ENCODE data around the gene CREM.
"Not testable (repeated sequence)": the region's sequence is repeated elsewhere in the genome, so short reads cannot be mapped to it uniquely, and the experiment has no call there.

Gene CREM

GRCh38 chr10:35126530-35127288, at the start of gene CREM:
TSS of gene CREM (plus strand) at chr10:35126846. CDS start at chr10:35137836, 10,990 bp downstream.
- DNase-seq (ENCODE audit: low read depth), result peak; percentile 99

- DNase-seq (ENCODE audit: low read depth), result no peak
Measured at GRCh38 chr10:35079265-35079664, 47.4 kb upstream of the CREM start.

DNA sequence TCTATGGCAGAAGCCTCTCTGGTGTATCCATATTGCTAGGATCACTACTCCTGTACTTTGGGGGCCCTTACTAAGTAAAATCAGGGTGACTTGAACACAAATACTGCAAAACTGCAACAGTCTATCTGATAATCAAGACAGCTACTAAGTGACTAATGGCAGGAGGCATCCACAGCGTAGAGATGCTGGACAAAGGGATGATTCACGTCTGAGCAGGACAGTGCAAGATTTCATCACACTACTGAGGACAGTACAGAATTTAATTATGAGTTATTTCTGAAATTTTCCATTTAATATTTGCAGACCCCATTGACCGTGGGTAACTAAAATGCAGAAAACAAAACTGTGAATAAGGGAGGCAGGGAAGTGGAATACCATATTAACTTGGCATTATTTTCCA, 46.9 kb upstream of the CREM start:
- no peak for DNase-seq (ENCODE audit: low read depth)

- not testable (repeated sequence) for DNase-seq (ENCODE audit: low read depth)
Measured at GRCh38 chr10:35080261-35080660, 46.4 kb upstream of the CREM start.

GRCh38 chr10:35083242-35083641, 43.4 kb upstream of the CREM start:
- no peak for DNase-seq (ENCODE audit: low read depth)

- no peak for DNase-seq (ENCODE audit: low read depth)
Measured at GRCh38 chr10:35089611-35090161, 37.0 kb upstream of the CREM start.

- peak; percentile 88 for DNase-seq (ENCODE audit: low read depth)
Measured at GRCh38 chr10:35090162-35090954, 36.3 kb upstream of the CREM start, which contains the start of gene CUL2. TSS of gene CUL2 (minus strand) at chr10:35090341. CDS start at chr10:35071317, 19,024 bp downstream.

DNA sequence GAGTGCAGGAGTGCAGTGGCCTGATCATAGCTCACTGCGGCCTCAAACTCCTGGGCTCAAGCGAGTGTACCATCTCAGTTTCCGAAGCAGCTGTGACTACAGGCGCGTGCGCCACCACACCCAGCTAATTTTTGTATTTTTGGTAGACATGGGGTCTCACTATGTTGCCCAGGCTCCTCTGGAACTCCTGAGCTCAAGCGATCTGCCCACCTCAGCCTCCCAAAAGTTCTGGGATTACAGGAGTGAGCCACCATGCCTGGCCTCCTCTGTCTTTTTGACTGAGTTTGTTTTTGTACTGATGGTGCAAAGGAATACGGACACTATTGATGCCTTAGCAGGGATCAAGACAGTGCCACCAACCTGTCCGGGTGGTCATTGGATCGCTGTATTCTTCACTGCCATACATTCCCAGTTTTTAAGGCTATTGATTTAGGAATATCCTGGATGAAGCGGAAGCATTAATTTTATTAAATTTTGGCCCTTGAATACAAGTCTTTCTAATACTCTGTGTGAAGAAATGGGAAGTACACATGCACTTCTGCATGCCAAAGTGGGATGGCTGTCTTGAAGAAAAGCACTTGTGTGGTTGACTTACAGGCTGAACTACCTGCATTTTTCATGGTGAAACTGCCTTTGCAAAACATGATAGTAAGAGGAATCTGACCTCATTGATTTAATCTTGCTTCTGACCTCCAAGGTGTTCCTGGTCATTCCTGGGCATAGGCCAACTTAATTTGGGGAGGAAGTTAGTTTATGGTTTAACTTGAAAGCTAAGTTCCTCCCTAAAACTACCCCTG, 34.5 kb upstream of the CREM start:
- no peak for DNase-seq (ENCODE audit: low read depth)

GRCh38 chr10:35092851-35093250, 33.8 kb upstream of the CREM start:
- no peak for DNase-seq (ENCODE audit: low read depth)

GRCh38 chr10:35096312-35096711, 30.3 kb upstream of the CREM start:
- DNase-seq (ENCODE audit: low read depth), result no peak

GRCh38 chr10:35097510-35097909, 29.1 kb upstream of the CREM start:
- DNase-seq (ENCODE audit: low read depth), result no peak

- no peak for DNase-seq (ENCODE audit: low read depth)
Measured at GRCh38 chr10:35103882-35104281, 22.8 kb upstream of the CREM start.

DNA sequence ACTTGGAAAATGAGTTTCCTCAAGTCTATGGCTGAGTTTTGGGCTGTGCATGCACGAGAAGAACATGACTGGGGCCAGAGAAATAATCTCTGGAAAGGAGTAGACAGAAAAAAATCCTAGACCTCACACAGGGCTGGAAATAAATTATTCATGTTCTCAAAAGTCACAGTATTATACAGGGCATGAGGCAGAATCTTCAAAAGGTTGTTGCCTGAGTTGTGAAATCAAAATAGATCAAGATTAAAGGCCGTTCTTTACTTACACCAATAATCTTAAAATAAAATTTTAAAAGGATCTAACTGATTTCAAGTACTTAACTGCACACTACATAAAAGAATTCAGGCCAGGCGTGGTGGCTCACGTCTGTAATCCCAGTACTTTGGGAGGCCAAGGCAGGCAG, 14.1 kb upstream of the CREM start:
- no peak for DNase-seq (ENCODE audit: low read depth)

- DNase-seq (ENCODE audit: low read depth), result no peak
Measured at GRCh38 chr10:35119378-35119777, 7.3 kb upstream of the CREM start.

GRCh38 chr10:35124540-35124939, 2.1 kb upstream of the CREM start:
- DNase-seq (ENCODE audit: low read depth), result no peak

DNA sequence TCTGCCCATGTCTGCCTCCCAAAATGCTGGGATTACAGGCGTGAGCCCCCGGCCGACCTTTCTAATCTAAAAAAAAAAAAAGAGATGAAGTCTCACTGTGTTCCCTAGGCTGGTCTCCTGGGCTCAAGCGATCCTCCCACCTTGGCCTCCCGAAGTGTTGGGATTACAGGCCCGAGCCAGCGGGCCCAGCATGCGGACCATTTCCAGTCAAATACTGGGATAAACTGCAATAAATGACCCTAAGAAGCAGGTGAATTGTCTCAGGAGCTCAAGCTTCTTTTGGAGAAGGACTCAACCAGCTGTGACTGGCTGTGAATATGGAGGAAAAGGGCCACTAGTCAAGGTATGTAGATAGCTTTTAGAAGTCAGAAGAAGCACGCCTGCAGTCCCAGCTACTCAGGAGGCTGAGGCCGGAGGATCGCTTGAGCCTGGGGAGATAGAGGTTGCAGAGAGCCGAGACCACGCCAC, 550 bp upstream of the CREM start:
- no peak for DNase-seq (ENCODE audit: low read depth)

DNA sequence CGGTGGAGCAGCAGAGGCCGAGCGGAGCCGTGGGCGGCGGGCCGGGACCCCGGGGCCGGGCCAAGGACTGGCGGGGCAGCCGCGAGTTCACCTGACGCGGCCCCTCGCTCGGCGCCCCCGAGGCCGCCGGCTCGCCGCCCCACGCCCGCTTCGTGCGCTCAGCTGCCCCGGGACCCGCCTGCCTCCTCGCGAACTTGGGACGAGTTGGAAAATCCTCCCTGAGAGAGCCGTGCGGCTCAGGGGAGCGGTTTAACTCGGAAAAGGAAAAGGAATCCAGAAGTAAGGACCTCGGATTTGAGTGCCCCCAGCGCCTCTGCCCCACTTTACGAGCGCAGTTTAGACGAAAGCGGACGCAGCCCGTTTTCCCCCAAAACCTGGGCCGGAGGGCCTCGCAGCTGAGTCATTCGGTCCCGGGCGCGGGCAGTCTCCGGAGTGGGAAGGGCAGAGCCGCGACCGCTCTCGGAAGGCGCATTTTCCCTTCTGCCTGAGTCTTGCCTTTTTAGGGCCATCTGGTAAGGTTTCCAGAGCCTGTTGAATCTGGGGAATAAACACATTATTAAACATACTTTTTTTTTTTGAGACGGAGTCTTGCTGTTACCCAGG, 744 bp downstream of the CREM start:
- peak; percentile 45 for DNase-seq (ENCODE audit: low read depth)

GRCh38 chr10:35129185-35129674, 2.6 kb downstream of the CREM start:
- DNase-seq (ENCODE audit: low read depth), result no peak

- no peak for DNase-seq (ENCODE audit: low read depth)
Measured at GRCh38 chr10:35130663-35131062, 4.0 kb downstream of the CREM start.

- no peak for DNase-seq (ENCODE audit: low read depth)
Measured at GRCh38 chr10:35132727-35133126, 6.1 kb downstream of the CREM start.

DNA sequence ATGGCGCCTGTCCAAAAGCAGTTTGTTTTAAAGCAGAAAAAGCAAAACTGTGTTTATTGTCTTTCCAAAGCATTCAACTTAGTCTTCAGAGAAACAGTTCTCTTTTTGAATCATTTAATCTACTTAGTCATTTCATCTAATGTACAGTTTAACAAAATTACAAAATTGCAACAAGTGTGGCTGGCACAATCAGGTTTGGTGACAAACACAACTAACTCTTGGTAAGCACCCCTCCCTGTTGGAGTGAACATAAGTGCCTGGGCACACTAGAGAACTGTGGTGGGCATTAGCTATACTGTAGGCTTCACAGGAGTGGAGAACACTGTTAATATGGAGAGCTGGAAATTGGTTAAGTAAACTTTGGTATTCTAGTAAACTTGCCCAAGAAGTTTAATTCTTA, 6.9 kb downstream of the CREM start:
- DNase-seq (ENCODE audit: low read depth), result no peak

Measured in stimulated activated CD8-positive, alpha-beta memory T cell treated with anti-CD3 and anti-CD28 coated beads, Interleukin-12 subunit alpha, Interleukin-12 subunit beta, amount 100 ng/mL, for 4 hours (primary cell).